GM18517 (cell line): ENCODE data around the gene NEU4.
"Not testable (repeated sequence)": the region's sequence is repeated elsewhere in the genome, so short reads cannot be mapped to it uniquely, and the experiment has no call there.

Source experiments
- ATAC-seq: cut with Tn5 transposase; IDR thresholded peaks from one replicate; pipeline ENCODE4 v1.9.1; 2021; ENCODE audit warnings: mild to moderate bottlenecking, moderate library complexity; ENCODE audit not compliant: unreplicated experiment

NEU4 gene

GRCh38 chr2:241774419-241775222 is 34.4 kb upstream of the NEU4 start:
- no peak for ATAC-seq

- ATAC-seq: no peak
Observed at GRCh38 chr2:241775223-241776177, 33.5 kb upstream of the NEU4 start.

GRCh38 chr2:241776336-241777169 is 32.4 kb upstream of the NEU4 start, which contains the start of gene GAL3ST2:
Gene GAL3ST2 (plus strand): TSS chr2:241776822. CDS start chr2:241776956, 134 bp downstream.
- ATAC-seq: no peak

- no peak for ATAC-seq
Observed at GRCh38 chr2:241777170-241777685, 31.8 kb upstream of the NEU4 start.

GRCh38 chr2:241777686-241778627 is 31.0 kb upstream of the NEU4 start:
- ATAC-seq: no peak

- ATAC-seq: no peak
Observed at GRCh38 chr2:241780939-241781569, 27.9 kb upstream of the NEU4 start.

- not testable (repeated sequence) for ATAC-seq
Observed at GRCh38 chr2:241782053-241782452, 26.9 kb upstream of the NEU4 start.

GRCh38 chr2:241788135-241788534 is 20.9 kb upstream of the NEU4 start:
- ATAC-seq: no peak

GRCh38 chr2:241788572-241788971 is 20.4 kb upstream of the NEU4 start:
- no peak for ATAC-seq

GRCh38 chr2:241791385-241791784 is 17.6 kb upstream of the NEU4 start:
- not testable (repeated sequence) for ATAC-seq

GRCh38 chr2:241793385-241793784 is 15.6 kb upstream of the NEU4 start:
- ATAC-seq: no peak

GRCh38 chr2:241794250-241794823 is 14.7 kb upstream of the NEU4 start:
- no peak for ATAC-seq

- no peak for ATAC-seq
Observed at GRCh38 chr2:241795021-241795999, 13.7 kb upstream of the NEU4 start.

GRCh38 chr2:241796209-241796608 is 12.8 kb upstream of the NEU4 start:
- ATAC-seq: no peak

GRCh38 chr2:241796610-241797138 is 12.3 kb upstream of the NEU4 start:
- ATAC-seq: no peak

- no peak for ATAC-seq
Observed at GRCh38 chr2:241797441-241798080, 11.4 kb upstream of the NEU4 start.
